HuH-7 (cell line): Measurements from ENCODE around the gene TMEM175.

Experiments
- DNase-seq: peaks from one replicate; pipeline ENCODE4 v3.0.0; 2011; ENCODE audit warnings: low spot score

TMEM175 gene, protein sequence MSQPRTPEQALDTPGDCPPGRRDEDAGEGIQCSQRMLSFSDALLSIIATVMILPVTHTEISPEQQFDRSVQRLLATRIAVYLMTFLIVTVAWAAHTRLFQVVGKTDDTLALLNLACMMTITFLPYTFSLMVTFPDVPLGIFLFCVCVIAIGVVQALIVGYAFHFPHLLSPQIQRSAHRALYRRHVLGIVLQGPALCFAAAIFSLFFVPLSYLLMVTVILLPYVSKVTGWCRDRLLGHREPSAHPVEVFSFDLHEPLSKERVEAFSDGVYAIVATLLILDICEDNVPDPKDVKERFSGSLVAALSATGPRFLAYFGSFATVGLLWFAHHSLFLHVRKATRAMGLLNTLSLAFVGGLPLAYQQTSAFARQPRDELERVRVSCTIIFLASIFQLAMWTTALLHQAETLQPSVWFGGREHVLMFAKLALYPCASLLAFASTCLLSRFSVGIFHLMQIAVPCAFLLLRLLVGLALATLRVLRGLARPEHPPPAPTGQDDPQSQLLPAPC

DNA sequence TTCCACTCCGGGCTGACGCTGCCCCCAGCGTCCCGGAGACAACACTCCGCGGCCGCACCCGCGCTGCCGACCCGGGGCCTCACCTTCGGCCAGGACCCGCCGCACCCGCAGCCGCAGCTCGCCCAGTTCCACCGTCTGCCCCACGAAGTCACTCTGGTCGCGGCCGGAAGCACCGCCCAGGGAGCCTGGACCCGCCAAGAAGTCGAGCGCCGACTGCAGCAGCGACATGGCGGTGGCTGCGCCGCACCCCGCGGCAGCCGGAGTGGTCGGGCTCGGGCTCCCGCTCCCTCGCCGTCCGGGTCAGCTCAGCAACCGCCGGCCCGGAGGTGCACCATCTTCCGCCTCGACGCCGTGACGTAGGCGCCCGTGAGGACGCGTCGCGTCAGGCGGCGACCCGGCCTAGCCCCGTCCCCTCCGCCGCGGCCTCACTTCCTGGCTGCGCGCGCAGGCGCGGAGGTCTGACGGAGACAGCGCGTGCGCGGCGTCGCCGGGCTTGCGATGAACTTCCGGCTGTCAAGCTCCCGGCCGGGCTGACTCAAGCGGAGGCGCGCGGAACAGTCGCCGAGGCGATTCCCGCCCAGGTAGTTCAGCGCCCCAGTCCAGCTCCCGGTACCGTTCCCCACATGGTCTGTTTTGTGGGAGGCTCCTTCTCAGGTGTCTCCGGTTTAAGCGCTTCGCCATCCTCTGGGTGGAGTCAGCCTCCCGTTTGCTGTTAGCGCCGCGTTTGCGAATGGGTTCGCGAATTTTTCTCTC is at the start of gene TMEM175, which contains the start of gene GAK:
Gene TMEM175 (plus strand): TSS at position 501 of the 753 bp plus-strand sequence. CDS start 15,280 bp downstream, outside the sequence.
Gene GAK (minus strand): TSS at position 357 of the 753 bp plus-strand sequence. CDS start 129 bp downstream, at position 228.
- DNase-seq: peak; percentile 99

DNA sequence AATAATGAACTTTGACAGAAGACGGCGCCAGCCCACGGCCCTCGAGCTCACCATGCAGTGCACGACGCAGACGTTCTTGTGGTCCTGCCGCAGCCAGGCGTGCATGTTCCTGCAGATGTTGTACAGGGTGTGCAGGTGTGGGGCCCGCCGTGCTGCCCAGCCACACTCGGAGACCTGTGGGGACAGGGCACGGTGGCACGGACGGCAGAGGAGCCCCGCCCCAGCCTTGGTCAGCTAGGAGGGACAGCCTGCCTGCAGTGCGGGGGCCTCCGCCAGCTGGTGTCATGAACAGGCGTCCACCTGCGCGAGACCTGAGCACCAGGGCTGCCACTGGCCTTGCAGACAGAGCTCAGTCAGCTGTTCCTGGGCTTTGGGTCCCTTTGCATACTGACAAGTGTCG is 49.6 kb upstream of the TMEM175 start:
- DNase-seq: no peak

DNA sequence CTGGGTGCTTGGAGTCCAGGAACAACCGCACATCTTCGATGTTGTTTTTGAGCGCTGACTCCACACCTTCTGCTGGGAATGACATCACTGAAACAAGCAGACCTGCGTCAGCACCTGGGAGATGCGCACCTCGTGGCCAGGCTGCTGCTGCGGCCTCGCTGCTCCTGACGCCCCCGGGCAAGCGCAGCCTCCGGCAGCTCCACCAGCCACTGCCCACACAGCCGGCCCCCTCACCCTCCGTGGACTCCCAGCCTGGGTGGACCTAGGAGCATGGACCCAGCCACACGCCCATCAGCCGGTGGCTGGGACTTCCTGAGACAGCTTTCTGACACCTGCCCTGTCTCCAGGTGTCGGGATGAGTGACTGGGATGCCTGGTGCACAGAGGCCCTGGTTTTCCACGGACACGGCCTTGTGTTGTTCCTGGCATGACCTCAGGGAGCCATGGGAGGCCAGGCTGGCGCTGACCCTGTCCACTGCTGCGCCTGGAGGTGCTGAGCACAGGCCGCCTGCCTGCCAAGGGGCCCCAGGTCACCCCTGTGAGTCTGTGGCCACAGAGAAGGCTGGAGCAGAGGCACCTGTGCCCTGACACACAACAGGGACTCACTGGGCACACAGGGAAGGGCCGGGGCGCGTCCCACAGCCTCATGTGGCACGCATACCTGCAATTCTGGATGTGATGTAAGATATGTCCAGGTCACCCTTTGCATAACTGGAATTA is 48.7 kb upstream of the TMEM175 start:
- no peak for DNase-seq

DNA sequence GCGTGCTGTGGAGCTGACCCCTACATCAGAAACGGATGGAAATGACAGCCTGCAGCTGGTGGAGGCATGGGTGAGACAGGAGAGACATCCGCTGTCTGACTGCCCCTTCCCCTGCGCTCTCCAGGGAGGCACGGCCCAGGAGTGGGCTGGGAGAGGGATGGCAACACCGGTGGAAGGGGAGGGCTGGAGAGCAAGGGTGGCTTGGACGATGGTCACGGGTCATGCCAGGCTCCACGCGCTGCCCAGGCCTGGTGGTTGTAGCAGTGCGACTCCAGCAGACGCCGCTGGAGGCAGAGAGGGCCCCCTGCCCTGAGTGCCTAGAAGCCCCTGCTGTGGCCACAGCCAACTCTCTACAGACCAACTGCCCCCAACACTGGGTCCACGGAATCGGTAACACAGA is 48.0 kb upstream of the TMEM175 start:
- DNase-seq: no peak

DNA sequence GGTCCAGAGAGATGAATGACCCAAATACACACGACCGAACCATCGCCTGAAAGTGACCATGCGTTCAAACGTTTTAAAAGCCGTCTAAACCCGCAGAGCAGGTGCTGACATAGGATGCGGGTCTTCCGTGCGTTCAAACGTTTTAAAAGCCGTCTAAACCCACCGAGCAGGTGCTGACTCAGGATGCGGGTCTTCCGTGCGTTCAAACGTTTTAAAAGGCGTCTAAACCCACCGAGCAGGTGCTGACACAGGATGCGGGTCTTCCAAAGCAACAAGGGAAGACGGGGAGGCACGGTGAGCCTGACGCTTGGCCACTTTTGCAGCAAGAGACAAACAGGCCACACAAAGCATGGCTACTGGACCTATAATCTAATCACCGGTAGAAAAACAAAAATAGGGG is 47.4 kb upstream of the TMEM175 start:
- no peak for DNase-seq

DNA sequence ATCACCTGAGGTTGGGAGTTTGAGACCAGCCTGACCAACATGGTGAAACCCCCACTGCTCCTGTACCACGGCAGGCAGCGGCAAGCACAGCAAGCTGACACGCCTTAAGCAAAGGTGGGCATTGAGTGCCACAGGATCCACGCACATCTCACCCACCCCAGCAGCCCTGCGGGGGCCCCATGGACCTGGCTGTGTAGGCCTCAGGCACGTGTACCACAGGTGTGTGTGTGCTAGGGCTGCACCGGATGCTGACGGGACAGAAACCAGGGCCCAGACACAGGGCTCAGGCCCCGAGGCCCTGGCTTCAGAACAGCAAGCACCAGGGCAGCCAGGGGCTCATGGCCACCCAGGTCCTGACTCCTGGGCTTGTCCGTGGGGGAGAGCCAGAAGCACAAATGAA is 46.9 kb upstream of the TMEM175 start:
- DNase-seq: no peak

DNA sequence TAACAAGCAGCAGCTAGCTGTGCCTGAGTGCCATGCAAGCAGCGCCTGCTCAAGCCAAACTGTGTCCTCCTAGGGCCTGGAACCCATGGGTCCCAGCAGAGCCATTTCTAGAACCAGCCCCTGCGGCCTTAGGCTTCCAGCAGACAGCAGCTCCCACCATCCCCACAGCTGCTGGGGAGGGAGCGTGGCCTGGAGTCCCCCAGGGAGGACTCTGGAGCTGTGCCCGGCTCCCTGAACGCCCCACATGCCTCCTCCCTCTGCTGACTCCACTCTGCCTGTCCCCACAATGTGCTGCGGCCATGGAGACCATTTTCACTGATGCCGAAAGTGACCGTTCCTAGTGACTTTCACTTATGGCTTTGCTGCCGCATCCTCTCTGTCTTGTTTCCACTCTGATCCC is 46.0 kb upstream of the TMEM175 start:
- no peak for DNase-seq

DNA sequence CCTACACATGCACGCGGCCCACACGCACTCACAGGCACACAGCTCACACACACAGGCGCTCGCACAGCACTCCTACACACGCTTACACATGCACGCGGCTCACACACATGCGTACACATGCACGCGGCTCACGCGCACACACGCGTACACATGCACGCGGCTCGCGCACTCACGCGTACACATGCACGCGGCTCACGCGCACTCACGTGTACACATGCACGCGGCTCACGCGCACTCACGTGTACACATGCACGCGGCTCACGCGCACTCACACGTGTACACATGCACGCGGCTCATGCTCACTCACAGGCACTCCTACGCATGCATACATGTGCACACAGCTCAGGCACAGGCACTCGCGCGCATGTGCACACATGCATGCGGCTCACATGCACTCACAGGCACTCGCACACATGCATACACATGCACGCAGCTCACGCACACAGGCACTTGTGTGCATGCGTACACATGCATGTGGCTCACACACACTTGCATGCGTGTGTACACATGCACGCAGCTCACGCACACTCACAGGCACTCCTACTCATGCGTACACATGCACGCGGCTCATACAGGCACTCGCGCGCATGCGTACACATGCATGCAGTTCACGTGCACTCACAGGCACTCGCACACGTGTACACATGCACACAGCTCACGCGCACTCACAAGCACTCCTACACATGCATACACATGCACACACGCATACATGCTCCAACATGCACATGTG is 45.1 kb upstream of the TMEM175 start:
- DNase-seq: no peak

DNA sequence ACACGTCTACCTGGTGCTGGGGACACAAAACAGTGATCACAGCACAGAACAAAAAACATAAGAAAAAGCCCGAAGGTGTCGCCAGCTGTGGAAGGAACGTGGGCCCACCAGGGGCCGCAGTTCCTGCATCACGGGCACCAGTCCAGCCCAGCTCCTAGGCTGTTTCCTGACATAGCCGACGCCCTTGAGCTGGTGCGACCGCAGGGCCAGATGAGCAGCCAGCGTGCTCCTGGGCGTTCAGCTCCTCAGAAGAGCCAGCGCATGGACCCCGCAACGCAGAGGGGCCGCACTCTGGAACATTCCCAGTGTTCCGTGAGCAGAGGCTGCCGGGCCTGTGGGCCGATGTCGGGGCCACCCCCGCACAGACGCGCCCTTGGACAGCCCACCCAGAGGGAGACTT is 44.2 kb upstream of the TMEM175 start:
- no peak for DNase-seq

DNA sequence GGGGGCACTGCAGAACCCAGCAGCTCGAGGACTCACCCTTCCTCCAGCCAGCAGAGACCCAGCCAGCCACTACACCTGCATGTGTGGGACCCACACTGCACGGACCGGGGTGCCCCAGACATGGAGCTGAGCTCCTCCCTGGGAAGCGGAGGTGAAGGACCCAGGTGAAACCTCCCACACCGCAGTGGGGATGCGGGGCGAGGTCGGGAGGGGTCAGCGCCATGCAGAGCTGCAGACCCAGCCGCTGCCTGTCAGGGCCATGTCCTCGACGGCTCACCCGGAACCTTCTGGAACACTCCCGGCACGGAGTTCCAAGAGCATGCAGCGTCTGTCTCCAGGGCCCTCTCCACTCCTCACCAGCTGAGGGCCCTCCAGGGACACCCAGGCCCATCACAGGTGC is 42.7 kb upstream of the TMEM175 start:
- DNase-seq: no peak

DNA sequence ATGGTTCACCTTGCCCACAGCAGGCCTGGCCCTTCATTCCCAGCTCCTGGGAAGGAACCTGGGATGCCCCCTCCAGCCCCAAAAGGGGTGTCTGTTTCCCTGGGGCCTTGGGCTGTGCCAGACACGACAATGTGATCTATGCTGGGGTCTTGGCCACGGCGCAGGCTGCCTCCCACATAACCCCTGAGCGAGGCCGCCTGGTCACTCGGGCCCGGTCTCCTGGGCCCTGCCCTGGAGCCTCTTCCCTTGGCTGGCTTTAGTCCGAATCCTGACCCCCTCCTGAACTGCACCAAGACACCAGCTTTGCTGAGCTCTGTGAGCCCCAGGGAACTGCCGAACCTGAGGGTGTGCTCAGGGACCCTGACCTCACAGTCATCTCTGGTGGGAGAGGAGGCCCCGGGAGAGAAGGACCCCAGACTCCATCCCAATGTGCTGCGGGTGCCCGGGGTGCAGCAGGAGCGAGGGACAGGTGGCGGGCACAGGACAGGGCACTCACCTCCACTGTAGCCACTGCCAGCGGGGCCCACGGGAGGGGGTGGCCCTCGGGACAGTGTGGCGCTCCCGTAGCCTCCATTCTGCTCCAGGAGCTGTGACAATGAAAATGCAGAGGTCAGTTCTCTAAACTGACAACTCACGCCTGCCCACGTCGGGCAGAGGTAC is 42.1 kb upstream of the TMEM175 start:
- no peak for DNase-seq

DNA sequence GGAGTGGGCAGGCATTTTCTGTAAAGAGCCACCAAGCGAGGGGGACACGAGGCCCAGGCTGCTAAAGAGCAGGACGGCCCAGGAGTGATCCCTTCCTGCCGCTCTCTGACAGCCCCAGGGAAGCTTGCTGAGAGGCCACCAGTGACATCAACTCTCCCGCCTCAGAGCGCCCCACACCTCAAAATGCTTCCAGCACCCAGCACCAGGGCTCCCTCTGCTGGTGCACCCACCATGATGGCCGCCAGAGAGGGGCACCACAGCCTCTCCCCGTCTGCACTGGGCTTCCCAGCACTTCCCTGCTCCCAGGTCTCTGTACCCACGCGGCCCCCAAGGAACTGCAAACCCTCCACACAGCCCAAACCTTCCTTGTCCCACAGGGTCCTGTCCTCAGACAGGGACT is 40.5 kb upstream of the TMEM175 start:
- peak; percentile 58 for DNase-seq

DNA sequence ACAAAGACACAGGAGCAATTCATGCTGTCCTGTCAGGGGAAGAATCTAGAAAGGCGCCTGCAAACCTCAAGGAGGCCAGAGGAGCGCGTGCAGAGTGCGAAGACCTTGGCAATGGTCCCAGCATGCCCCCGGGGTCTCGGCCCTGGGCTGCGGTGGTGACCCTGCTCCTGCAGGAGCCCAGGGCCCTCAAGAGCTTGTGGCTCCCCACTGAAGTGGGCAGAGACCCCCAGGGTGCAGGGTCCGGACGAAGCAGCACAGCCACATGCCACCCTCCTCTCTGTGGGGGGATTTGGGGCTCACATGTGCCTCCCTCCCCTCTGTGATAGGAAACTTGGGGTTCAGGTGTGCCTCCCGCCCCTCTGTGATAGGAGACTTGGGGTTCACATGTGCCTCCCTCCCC is 39.5 kb upstream of the TMEM175 start:
- no peak for DNase-seq

DNA sequence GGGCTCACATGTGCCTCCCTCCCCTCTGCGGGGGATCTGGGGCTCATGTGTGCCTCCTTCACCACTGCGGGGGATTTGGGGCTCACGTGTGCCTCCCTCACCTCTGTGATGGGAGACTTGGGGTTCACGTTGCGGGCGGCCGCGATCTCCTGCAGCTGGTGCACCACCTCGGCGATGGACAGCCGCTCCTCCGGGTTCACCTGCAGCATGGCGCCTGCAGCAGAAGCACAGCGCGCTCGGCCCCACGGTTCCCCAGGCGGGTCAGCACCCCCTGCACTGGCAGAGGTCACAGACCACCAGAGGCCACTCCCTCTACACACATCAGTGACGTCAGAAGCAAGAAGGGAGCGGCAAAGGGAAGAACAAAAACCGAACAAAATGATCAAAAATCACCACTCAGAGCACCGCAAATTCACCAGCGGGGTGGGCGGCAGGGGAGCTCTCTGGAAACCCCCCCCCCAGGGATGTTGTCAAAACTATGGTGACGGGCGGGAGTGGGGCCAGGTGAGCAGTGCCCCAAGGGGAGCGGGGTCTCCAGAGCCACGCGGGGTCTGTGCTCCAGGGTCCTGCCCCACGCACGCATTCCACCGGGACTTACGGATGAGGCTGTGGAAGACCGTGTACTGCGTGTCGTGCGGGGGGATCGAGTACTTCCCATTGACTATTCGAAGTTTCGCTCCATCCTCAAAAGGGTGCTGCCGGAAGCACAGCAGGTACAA is 38.8 kb upstream of the TMEM175 start:
- DNase-seq: no peak

DNA sequence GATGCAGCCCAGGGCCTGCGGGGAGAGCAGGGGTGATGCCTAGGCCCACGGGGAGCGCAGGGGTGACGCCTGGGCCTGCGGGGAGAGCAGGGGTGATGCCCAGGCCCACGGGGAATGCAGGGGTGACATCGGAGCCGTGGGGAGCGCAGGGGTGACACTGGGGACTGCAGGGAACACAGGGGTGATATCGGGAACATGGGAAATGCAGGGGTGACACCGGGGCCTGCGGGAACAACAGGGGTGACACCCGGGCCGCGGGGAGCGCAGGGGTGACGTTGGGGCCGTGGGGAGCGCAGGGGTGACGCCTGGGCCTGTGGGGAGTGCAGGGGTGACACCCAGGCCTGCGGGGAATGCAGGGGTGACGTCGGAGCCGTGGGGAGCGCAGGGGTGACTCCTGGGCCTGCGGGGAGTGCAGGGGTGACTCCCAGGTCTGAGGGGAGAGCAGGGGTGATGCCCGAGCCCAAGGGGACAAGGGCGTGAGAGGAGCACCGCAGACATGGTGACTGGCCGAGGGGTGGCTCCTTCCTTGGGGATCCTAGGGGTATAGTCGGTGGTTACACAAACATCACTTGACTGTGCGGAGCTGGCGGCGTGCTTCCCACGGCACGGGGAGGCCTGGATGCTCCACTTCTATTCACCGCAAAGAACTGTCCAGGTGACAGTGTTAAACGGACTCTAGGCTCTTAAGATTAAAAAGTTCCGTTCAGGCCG is 38.1 kb upstream of the TMEM175 start:
- DNase-seq: no peak

DNA sequence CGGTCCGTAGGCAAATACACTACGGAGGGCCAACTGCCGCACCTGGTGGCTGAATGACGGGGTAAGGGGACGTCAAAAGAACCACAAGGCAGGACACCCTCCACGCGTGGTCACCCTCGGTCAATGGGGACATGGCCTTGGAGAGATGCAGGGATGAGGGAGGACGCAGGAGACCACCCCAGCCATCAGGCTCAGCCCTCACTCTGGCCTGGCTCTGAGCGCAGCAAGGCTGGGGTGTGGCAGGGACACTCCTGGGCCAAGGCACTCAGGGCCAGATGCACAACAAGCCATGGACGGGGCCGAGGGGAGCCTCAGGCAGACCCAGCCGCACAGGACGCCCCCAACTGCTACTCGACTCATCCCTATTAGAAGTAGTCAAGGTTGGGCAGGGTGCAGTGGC is 36.7 kb upstream of the TMEM175 start:
- no peak for DNase-seq

DNA sequence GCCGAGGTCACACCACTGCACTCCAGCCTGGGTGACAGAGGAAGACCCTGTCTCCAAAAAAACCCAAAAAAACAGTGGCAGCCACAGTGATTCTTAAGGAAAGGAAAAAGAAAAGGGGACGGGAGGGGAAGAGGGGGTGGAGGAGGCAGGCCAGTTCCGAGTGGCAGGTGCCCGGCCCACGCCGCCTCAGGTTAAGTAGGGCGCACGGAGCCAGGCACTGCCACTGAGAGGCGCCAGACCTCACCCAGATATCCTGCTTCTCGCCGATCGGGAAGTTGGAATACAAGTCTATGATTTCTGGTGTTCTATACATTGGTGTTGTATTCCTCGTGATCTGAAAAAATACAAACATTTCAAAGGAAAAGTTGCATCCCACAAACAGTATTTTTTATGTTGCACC is 36.0 kb upstream of the TMEM175 start:
- no peak for DNase-seq

DNA sequence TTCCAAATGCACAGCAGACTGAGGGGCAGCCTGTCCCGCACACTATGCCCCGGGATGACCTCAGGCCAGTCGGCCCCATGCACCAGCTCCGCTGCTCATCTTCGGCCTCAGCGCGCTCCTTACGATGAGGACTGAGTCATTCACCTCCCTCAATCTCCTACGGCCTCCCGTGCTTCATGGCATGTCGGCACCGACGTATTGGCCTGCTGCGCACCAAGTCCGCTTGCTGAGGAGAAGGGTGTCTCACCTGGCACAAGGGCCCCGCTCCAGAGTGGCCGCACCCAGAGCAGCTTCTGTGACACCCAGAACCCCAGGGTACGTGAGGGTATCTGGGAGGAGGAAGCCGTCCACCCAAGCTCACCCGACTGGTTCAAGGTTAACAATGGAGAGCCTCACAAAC is 35.6 kb upstream of the TMEM175 start:
- DNase-seq: no peak

DNA sequence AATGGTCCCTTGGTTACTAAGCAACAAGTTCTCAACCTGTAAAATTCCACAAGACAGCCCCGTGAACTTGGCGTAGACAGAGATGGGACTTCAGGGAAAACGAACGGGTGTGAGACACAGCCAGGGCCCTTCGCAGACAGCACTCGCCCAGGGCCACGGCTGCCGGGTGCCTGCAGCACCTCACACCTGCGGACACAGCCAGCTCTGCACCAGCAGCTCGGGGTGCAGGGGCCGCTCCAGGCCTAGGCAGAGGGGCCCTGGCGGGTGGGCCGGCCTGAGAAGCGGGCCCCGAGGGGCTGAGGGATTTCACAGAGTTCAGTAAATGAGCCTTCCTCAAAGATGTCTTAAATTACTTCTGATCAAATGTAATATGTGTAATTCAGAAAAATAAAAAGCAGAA is 34.1 kb upstream of the TMEM175 start:
- DNase-seq: no peak
